Right lobe of liver (tissue), 4 donors: ENCODE measurements around the gene FBXO2.

Experiments
- CTCF ChIP-seq, 4 donors: fragments of 200-600 bp in 3 of 4; fragments of 450-650 bp in 1 of 4; IDR thresholded peaks; one replicate each; pipeline versions ENCODE4 v1.5.1 to v1.8.0; 2016 to 2022; ENCODE audit warnings: antibody characterized with exemption in 4 of 4, mild to moderate bottlenecking in 2 of 4
- POLR2A ChIP-seq: fragments of 450-650 bp; IDR thresholded peaks from one replicate; pipeline ENCODE4 v1.6.1; 2017; ENCODE audit warnings: antibody characterized with exemption, mild to moderate bottlenecking
- donor health status: DM: no; HTN: no; CAD: no.
- donor health status: DM: no; HTN: no; CAD: no.
- donor health status: DM: no; HTN: yes; CAD: no.

DNA sequence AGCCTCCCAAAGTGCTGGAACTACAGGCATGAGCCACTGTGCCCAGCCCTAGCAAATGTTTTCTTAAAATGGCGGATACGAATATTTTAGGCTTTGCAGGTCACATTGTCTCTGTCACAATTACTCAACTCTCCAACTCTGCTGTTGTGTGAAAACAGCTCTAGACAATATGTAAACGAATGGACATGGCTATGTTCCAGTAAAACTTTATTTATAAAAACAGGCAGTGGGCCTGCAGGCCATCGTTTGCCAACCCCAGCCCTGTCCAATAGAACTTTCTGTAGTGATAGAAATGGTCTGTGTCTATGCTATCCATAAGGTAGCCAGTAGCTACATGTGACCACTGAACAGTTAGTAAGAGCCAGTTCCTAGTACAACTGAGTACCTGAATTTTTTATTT lies 5.5 kb upstream of the FBXO2 start:
- TF ChIP-seq CTCF (IDR thresholded peaks at IDR 0.05) (no peak), POLR2A (no peak)
